A549 (cell line): Measurements from ENCODE around the gene FGF2. TPM values are rescaled to one million over a fixed set of nuclear protein-coding genes. Genes with fewer than 3 reads are reported as not detected.
A peak's percentile ranks its signal among the peaks of the same experiment; 100 is the strongest.

Experiments
- ATAC-seq, 2 experiments: fragments of 200-7000 bp in 1 of 2; fragments of >200 bp in 1 of 2; cut with Nextera tagmentation in 1 of 2; cut with Tn5 transposase in 1 of 2; 3 replicates each; pipeline versions ENCODE4 v1.8.0 to v1.9.1; 2018 to 2020; ENCODE audit warnings: mild to moderate bottlenecking in 1 of 2, moderate library complexity in 1 of 2
- CTCF ChIA-PET: fragments of 300-600 bp; sonication (Branson Sonifier 250); formaldehyde crosslinking; extraction: SDS; loops from one replicate; lab custom pipeline; 2021; ENCODE audit warnings: antibody characterized with exemption, inconsistent platforms; lab: Yijun Ruan, JAX
- POLR2A ChIA-PET: fragments of 350-600 bp; formaldehyde crosslinking; extraction: SDS; loops from one replicate; lab custom pipeline; 2021; ENCODE audit warnings: antibody characterized with exemption, inconsistent platforms; lab: Yijun Ruan, JAX
- DNase-seq, 2 experiments: peaks; one replicate each; pipeline versions ENCODE4 v3.0.0 to v3.0.0-alpha.2; 2011 to 2016; ENCODE audit warnings: low read depth in 1 of 2, low spot score in 1 of 2
- FAIRE-seq: peaks from 2 replicates; lab custom pipeline; 2011; peaks lifted over from hg19 to GRCh38; lab: Jason Lieb, UNC
- H3K27ac ChIP-seq, 2 experiments: fragments of >200 bp; sonication (Bioruptor Twin); formaldehyde crosslinking; 3 replicates each; pipeline ENCODE4 v1.5.1; 2016 to 2017
- H3K4me1 ChIP-seq: fragments of >200 bp; sonication (Bioruptor Twin); formaldehyde crosslinking; 3 replicates; pipeline ENCODE4 v1.6.1; 2016
- H3K4me2 ChIP-seq: fragments of >200 bp; sonication (Bioruptor Twin); formaldehyde crosslinking; 3 replicates; pipeline ENCODE4 v1.6.1; 2016
- H3K4me3 ChIP-seq: fragments of >200 bp; sonication (Bioruptor Twin); formaldehyde crosslinking; 3 replicates; pipeline ENCODE4 v1.5.1; 2016
- H3K9me3 ChIP-seq: fragments of >200 bp; sonication (Bioruptor Twin); formaldehyde crosslinking; 3 replicates; pipeline ENCODE4 v1.6.1; 2016
- CBX8 ChIP-seq: fragments of 200-600 bp; sonication (generic); IDR thresholded peaks from 2 replicates; pipeline ENCODE4 v1.6.1; 2016
- CEBPB ChIP-seq, 2 experiments: fragments of >200 bp in 1 of 2; sonication (Bioruptor Twin) in 1 of 2; formaldehyde crosslinking in 1 of 2; IDR thresholded peaks; 2 replicates each; pipeline ENCODE4 v1.6.1; 2012 to 2016
- EHF ChIP-seq: fragments of 250-450 bp; sonication (Bioruptor Pico); IDR thresholded peaks from 2 replicates; pipeline ENCODE4 v1.5.0; 2020; ENCODE audit warnings: mild to moderate bottlenecking
- EHMT2 ChIP-seq: fragments of 200-600 bp; sonication (generic); IDR thresholded peaks from 2 replicates; pipeline ENCODE4 v1.6.1; 2016; ENCODE audit warnings: antibody characterized with exemption, low read depth, mild to moderate bottlenecking, moderate library complexity
- EP300 ChIP-seq, 2 experiments: fragments of >200 bp; sonication (Bioruptor Twin); formaldehyde crosslinking; IDR thresholded peaks; 2 replicates in 1 of 2; 3 replicates in 1 of 2; pipeline ENCODE4 v1.6.1; 2016 to 2017
- GATA3 ChIP-seq: IDR thresholded peaks from 2 replicates; pipeline ENCODE4 v1.6.1; 2012; ENCODE audit warnings: borderline replicate concordance
- HDAC2 ChIP-seq: fragments of 200-600 bp; sonication (generic); IDR thresholded peaks from 2 replicates; pipeline ENCODE4 v1.6.1; 2016
- HMGXB4 ChIP-seq: fragments of 250-450 bp; sonication (Bioruptor Pico); IDR thresholded peaks from 2 replicates; pipeline ENCODE4 v1.5.0; 2021; ENCODE audit warnings: mild to moderate bottlenecking, moderate library complexity, borderline replicate concordance
- HOXA7 ChIP-seq: fragments of 250-450 bp; sonication (Bioruptor Pico); IDR thresholded peaks from 2 replicates; pipeline ENCODE4 v1.5.0; 2020; ENCODE audit warnings: mild to moderate bottlenecking, moderate library complexity
- HOXB13 ChIP-seq: fragments of 250-450 bp; sonication (Bioruptor Pico); IDR thresholded peaks from 2 replicates; pipeline ENCODE4 v1.5.0; 2020; ENCODE audit warnings: low read depth, mild to moderate bottlenecking, moderate library complexity
- JUN ChIP-seq, 2 experiments: fragments of >200 bp; sonication (Bioruptor Twin); formaldehyde crosslinking; IDR thresholded peaks; 2 replicates in 1 of 2; 3 replicates in 1 of 2; pipeline ENCODE4 v1.6.1; 2016 to 2017
- KDM1A ChIP-seq: fragments of 200-600 bp; sonication (generic); IDR thresholded peaks from 2 replicates; pipeline ENCODE4 v1.6.1; 2016; ENCODE audit warnings: low read depth, mild to moderate bottlenecking
- MAFK ChIP-seq: fragments of 450-650 bp; IDR thresholded peaks from 2 replicates; pipeline ENCODE4 v1.6.1; 2014; ENCODE audit not compliant: partially characterized antibody
- MYC ChIP-seq: IDR thresholded peaks from 2 replicates; pipeline ENCODE4 v1.6.1; 2012; ENCODE audit warnings: mild to moderate bottlenecking, inconsistent platforms, low read length, improper control_type of control experiment, borderline replicate concordance
- NR3C1 ChIP-seq: fragments of >200 bp; sonication (Bioruptor Twin); formaldehyde crosslinking; IDR thresholded peaks from 3 replicates; pipeline ENCODE4 v1.6.1; 2017
- POLR2A ChIP-seq: IDR thresholded peaks from 2 replicates; pipeline ENCODE4 v1.6.1; 2012; ENCODE audit warnings: mild to moderate bottlenecking, low read length
- POLR2AphosphoS2 ChIP-seq: conservative IDR thresholded peaks from 2 replicates; pipeline ENCODE4 v1.6.1; 2012; ENCODE audit warnings: low read length, improper control_type of control experiment, inconsistent platforms
- RAD21 ChIP-seq, 2 experiments: fragments of >200 bp in 1 of 2; sonication (Bioruptor Twin) in 1 of 2; formaldehyde crosslinking in 1 of 2; IDR thresholded peaks in 1 of 2; conservative IDR thresholded peaks in 1 of 2; 2 replicates in 1 of 2; 3 replicates in 1 of 2; pipeline ENCODE4 v1.6.1; 2012 to 2018; ENCODE audit warnings: inconsistent platforms in 1 of 2
- RCOR1 ChIP-seq: fragments of 150-350 bp; IDR thresholded peaks from 2 replicates; pipeline ENCODE4 v1.6.1; 2014; ENCODE audit warnings: antibody characterized with exemption, low read length, low read depth
- RNF2 ChIP-seq: fragments of 200-600 bp; sonication (generic); IDR thresholded peaks from 2 replicates; pipeline ENCODE4 v1.6.1; 2016; ENCODE audit warnings: low read depth, mild to moderate bottlenecking, antibody characterized with exemption, moderate library complexity, borderline replicate concordance
- ZC3H11A ChIP-seq: fragments of 450-650 bp; IDR thresholded peaks from 2 replicates; pipeline ENCODE4 v1.6.1; 2014; ENCODE audit warnings: antibody characterized with exemption, mild to moderate bottlenecking
- ZNF302 ChIP-seq: fragments of 250-450 bp; sonication (Bioruptor Pico); IDR thresholded peaks from 2 replicates; pipeline ENCODE4 v1.9.0; 2021; ENCODE audit warnings: inconsistent platforms, mild to moderate bottlenecking, moderate library complexity
- ZSCAN20 ChIP-seq: fragments of 250-450 bp; sonication (Bioruptor Pico); IDR thresholded peaks from 2 replicates; pipeline ENCODE4 v1.8.0; 2022; ENCODE audit warnings: mild to moderate bottlenecking, moderate library complexity
- WGBS: methylation state at CpG from one replicate; pipeline ENCODE4 v1.1.6; 2017; ENCODE audit errors: missing lambda C conversion rate; 5-methylcytosine and 5-hydroxymethylcytosine counted together
- polyA plus RNA-seq, 4 experiments: library from polyadenylated mRNA; depleted of rRNA in 3 of 4; stranded (reverse); fragments of >200 nt; fragmentation: RNase III in 1 of 4; extraction: RNeasy Plus Mini Kit Qiagen cat#74134 plus additional on column Dnase treatment in 1 of 4; gene quantifications; 2 replicates in 3 of 4; 3 replicates in 1 of 4; pipeline ENCODE4 v1.2.3, GENCODE V29; 2011 to 2017
- TF ChIP-seq, protein P1 (sequence below): fragments of 150-350 bp; IDR thresholded peaks from 2 replicates; pipeline ENCODE4 v1.6.1; 2014; ENCODE audit warnings: low read depth, mild to moderate bottlenecking, low read length
- TF ChIP-seq, protein P2 (sequence below): fragments of >200 bp; sonication (Bioruptor Twin); formaldehyde crosslinking; IDR thresholded peaks from 2 replicates; pipeline ENCODE4 v1.6.1; 2016

FGF2 gene
- polyA plus RNA-seq, 2 of the 4 experiments (the other 2 are of a cell fraction) = 35.1 to 45.2 TPM

DNA sequence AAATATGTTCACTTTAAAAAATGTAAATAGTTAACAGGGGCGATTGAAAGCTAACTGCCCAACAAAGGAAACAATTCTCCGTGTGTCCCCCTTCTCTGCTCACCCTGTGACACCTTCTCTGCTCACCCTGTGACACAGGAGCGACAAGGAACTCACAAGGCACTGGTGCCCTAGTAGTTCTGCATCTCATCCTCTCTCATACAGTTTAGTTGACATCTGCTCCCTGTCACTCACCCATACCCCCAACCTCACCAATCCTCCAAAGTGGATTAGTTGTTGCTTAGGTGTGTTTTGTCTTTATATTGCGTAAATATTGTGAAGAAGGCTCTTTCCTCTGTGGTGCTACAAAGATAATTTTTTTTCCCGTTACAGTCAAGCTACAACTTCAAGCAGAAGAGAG, 49.3 kb downstream of the FGF2 start:
- Histone ChIP-seq H3K4me2 (peak overlapping the region; percentile 97), H3K4me1 (peaks cover 42% of the 10 kb centered on the region), H3K27ac (peak overlapping the region; percentile 83 to 96), H3K9me3 (peaks cover 10% of the 10 kb centered on the region; the same call in 2 of the 3 replicates), H3K4me3 (no peak overlapping the region)
- FAIRE-seq (no peak), DNase-seq (no peak), ATAC-seq (no peak)
- TF ChIP-seq ZC3H11A (no peak), HDAC2 (no peak), MYC (no peak), KDM1A (no peak), CBX8 (no peak), RNF2 (no peak), RCOR1 (no peak), RAD21 (conservative IDR thresholded peaks at IDR 0.05 in 1 of 2, IDR thresholded peaks at IDR 0.05 in 1 of 2) (no peak), MAFK (no peak), ZSCAN20 (no peak), HOXA7 (CRISPR knock-in tag) (no peak), NR3C1 (no peak), EHMT2 (no peak), POLR2AphosphoS2 (no peak)
- TF ChIP-seq, protein P1, sequence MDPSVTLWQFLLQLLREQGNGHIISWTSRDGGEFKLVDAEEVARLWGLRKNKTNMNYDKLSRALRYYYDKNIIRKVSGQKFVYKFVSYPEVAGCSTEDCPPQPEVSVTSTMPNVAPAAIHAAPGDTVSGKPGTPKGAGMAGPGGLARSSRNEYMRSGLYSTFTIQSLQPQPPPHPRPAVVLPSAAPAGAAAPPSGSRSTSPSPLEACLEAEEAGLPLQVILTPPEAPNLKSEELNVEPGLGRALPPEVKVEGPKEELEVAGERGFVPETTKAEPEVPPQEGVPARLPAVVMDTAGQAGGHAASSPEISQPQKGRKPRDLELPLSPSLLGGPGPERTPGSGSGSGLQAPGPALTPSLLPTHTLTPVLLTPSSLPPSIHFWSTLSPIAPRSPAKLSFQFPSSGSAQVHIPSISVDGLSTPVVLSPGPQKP = no peak
- TF ChIP-seq, protein P2, sequence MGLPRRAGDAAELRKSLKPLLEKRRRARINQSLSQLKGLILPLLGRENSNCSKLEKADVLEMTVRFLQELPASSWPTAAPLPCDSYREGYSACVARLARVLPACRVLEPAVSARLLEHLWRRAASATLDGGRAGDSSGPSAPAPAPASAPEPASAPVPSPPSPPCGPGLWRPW = no peak
- POLR2A ChIA-PET = interaction anchor here (0.7 kb wide), 1 partner anchor 48 kb away, joined by 4 read pairs; no protein-coding TSS in a partner anchor
- 69% methylated on average over 5 of the region's 5 CpGs for WGBS
- CTCF ChIA-PET = interaction anchor here (1.1 to 2.1 kb wide), 2 partner anchors 18 to 38 kb away, joined by 3 to 8 read pairs; no protein-coding TSS in a partner anchor

GRCh38 chr4:122876456-122876855, 49.8 kb downstream of the FGF2 start:
- no peak overlapping the region for H3K4me3 ChIP-seq
- H3K4me2 ChIP-seq = peak overlapping the region; percentile 97
- no peak for DNase-seq
- ATAC-seq = no peak
- H3K9me3 ChIP-seq = peaks cover 10% of the 10 kb centered on the region; the same call in 2 of the 3 replicates
- peak overlapping the region; percentile 83 to 96 for H3K27ac ChIP-seq
- ChIA-PET POLR2A (interaction anchor here (0.7 kb wide), 1 partner anchor 49 kb away, joined by 4 read pairs; no protein-coding TSS in a partner anchor), CTCF (interaction anchor here (1.1 to 2.1 kb wide), 2 partner anchors 18 to 38 kb away, joined by 3 to 8 read pairs; no protein-coding TSS in a partner anchor)
- WGBS = 82% methylated on average over 3 of the region's 3 CpGs
- no peak for FAIRE-seq
- peaks cover 42% of the 10 kb centered on the region for H3K4me1 ChIP-seq
- TF ChIP-seq EHF (CRISPR knock-in tag) (no peak), KDM1A (no peak), HMGXB4 (no peak), ZNF302 (no peak), JUN (IDR thresholded peaks at IDR 0.05) (no peak), EP300 (IDR thresholded peaks at IDR 0.05) (no peak), GATA3 (no peak), CBX8 (no peak), HOXA7 (CRISPR knock-in tag) (no peak), CEBPB (IDR thresholded peaks at IDR 0.05) (no peak), HOXB13 (CRISPR knock-in tag) (no peak), POLR2A (no peak)
- TF ChIP-seq, all 56 proteins: peak for 0
